NCI-H1092 treated with DMSO at 0.1 percent for 48 hours (cell line): ENCODE measurements around the gene LRIG1.
"Not testable (repeated sequence)": the region's sequence is repeated elsewhere in the genome, so short reads cannot be mapped to it uniquely, and the experiment has no call there.

ENCODE experiments used
- DNase-seq: peaks from one replicate; lab custom pipeline; 2025; lab: John Stamatoyannopoulos, UW

Gene LRIG1

DNA sequence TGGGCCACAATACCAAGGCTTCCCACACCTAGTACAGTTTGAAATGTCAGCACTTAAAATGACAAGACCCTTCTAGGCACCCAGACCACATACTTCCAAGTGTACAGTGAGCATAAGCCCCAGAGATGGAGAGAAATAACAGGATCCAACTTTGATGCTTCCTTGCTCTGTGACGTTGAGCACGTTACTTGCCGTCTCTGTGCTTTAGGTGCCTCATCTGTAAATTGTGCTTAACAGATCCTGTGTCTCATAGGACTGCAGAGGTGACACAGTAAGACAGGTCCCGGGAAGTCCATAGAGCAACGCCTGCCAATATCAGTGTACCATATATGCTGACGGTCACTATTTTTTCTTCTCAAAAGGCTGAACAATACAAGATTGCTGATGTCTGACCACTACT, 59.1 kb downstream of the LRIG1 start:
- DNase-seq = no peak

DNA sequence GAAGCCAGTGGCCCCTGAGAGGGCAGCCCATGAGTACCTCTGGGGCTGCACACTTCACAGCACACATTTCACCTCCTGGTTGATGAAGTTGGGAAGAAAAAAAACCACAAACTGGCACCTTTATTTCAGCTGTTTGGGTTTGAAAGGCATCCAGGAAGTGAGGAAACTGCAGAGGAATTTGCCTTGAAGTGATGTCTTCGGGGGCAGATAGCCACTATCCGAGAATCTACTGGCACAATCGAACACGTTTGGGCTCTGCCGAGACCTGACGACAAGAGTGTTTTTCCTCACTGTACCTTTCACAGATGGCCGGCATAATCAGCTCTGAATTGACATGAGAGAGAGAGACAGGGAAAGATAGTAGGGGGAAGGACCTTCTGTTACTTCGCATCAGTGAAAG, 59.7 kb downstream of the LRIG1 start:
- DNase-seq = no peak

DNA sequence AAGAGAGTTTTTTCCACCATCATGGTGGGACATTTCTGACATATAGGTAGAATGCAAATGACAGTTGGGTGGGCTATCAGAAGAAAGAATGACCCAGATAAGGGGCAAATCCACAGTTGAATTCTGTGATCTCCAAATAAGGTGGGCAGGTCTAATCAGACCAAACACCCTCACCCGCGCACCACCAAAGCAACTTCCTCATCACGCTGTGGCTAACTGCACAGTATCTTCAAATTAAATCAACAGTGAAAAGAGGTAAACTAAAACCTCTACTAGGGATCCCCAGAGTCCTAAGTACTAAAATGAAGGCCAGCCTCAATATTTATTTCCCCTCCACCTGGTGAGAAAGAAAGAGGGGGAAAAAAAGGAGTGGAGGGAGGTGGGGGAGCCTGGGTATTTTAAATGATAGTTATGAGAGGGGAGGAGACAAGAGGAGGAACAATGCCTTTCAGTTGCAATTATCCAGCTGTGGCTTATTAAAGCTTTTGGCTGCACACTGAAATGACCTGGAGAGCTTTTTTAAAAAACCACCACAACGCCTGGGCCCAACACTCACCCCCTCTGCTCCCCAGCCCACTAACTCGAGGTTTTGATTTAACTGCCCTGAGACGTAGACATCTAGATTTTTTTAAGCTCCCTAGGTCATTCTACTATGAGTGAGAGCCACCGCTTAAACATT, 61.0 kb downstream of the LRIG1 start:
- peak; percentile 60 for DNase-seq

DNA sequence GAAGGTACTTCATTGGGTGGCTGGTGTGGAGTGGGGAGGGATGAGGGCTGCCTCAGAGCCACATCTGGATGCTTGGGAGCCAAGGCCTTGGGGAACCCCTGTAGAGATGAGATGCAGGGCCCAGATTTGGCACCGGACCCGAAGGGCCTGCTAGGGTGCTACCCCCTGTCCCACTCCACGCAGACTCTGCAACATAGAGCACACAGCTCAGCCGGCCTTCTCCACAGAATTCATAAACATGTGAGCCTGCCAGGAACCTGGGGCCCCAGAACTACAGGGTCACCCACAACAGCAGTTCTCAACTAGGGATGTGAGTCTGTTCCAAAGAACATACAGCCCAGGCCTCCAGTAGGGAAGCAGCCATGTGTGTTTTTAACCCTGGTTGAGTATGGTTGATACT, 62.8 kb downstream of the LRIG1 start:
- no peak for DNase-seq

DNA sequence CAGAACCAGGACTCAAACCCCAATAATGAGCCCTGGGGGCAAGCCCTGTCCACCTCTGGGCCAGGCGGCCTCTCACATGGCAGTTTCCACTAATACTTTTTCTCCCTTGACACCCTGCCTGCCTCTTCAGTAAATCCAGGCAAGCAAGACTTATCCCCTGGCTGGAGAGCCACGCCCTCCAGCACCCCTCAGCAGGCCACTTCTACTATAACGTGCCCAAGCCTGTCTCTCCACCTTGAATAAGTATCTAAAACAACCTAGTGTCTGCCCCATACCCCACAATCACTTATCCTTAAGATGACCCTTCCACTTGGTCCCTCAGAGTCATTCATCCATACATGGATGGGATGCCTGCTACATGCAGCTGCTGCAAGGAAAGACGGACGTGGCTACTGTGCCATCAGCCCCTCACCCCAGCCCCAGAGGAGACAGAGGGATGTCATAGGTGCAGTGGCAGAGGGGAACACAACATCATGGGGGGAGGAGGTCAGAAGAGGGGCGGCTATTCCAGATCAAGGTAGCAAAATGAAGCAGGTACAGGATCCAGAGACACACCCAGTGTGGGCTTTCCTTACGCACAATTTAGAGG, 63.4 kb downstream of the LRIG1 start:
- DNase-seq = no peak

DNA sequence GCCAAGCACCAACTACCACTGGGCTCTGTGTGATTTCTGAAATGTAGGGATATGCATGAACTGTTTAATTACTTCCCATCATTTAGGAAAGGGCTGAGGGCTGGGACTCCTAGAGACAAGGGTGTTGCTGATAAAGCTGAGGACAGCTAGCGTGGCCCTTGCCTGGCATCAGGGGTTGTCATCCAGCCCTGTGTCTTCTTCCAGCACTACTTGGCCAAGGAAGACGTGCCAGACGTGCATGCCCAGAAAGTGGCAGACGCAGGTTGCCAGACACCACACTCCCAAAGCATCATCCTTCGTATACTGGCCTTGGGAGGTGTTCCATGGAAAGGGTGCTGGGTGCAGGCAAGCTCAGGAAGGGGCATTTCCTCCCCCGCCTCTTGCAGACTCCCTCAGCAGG, 64.8 kb downstream of the LRIG1 start:
- no peak for DNase-seq

DNA sequence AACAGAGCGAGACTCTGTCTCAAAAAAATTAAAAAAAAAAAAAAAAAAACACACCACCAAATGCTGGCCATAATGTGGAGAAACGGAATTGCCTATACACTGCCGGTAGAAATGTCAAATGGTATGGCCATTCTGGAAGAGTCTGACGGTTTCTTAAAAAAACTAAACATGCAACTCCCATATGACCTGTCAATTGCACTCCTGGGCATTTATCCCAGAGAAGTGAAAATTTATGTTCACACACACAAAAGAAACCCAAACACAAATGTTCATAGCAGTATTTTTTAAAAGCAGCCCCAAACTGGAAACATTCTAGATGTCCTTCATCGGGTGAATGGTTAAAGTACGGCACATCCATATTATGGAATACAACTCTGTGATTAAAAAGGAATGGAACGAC, 66.1 kb downstream of the LRIG1 start:
- DNase-seq = no peak

DNA sequence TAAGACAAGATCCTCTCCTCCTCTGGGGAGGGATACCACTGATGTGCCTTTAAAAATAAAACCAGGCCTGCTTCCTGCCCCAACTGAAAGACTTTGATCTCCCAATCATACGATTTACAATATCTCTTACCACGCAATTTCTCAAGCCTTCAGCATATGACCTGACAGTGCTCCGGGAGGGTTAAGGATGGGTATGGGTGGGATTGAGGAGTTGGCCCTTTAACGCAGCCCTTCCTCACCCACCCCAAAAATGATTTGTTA, 67.4 kb downstream of the LRIG1 start:
- DNase-seq = no peak

DNA sequence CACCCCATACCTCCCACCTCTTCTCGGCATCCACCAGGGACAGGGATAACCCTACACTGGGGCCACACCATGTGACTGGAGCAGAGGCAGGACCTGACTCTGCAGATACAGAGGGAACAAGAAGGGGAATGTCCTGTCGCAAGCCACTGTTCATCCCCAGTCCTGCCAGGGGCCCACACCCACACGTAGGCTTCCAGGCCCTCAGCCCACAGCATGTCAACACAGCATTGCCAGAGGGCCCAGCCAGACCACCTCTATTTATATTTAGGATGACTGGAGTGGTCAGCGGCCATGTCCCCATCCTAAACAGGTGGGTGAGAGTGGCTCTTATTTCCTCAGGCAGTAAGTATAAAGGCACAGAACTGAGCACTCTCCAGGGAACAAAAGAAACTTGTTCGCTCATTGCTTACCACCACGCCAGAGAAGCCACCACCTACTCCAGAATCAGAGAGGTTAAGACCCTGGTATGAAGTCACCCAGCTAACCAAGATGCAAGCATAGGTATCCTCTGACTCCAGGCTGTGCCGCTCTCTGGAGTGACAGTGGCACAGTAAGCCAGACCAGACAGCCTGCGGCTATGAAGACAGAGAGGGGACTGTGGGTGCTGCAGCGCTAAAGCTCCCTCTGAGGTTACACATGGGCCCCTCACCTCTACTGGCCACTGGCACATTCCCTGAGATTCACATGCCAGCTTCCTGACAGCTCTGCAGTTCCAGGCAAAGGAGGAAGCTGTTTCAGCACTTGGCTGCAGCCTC, 67.9 kb downstream of the LRIG1 start:
- no peak for DNase-seq

DNA sequence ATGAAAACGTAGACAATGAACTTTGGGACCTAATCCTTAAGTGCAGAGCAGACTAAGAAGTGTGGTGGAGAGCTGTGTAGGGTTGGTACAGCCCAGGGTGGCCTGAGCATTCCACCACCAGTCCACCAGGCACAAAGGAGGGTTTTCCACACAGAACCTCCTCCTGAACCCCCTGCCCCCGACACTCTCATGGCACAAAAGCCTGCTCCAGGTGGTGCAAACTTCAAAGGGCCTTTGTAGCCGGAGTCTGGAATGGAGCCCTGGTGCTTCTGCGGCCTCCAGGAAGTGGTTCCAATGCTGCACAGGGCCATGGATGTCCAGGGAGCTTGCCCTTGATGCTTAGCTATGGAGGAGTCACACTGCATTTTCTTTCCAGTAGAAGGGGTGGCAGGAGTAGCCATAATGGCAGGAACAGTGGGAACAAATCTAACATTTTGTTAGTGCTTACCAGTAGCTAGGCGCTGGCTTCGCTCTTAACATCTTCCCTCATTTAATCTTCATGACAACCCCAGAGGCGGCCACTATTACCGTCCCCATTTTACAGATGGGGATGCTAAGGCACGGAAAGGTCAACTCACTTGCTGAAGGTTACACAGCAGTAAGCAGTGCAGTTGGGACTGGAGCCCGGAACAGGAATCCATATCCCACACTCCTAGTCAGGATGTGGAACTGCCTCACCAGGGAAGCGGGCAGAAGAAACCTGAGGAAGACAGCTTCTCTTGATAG, 68.6 kb downstream of the LRIG1 start:
- DNase-seq = no peak

DNA sequence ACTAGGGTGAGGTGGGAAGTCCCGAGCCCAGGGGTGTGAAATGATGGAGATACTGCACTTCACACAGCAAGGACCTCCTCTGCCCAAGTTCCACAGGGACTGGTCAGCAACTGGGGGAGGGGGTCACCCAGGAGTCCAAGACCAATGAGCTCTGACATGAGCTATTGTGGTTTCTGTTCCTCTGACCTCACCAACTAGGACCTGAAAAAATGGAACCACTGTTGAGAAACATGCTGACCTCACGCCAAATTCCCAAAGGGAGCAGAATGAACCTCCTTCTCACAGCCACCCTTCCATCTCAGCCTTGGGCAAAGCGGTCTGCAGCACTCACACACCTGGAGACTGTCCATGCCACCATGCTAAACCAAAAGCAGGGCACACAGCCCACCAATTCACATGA, 69.3 kb downstream of the LRIG1 start:
- DNase-seq = no peak

DNA sequence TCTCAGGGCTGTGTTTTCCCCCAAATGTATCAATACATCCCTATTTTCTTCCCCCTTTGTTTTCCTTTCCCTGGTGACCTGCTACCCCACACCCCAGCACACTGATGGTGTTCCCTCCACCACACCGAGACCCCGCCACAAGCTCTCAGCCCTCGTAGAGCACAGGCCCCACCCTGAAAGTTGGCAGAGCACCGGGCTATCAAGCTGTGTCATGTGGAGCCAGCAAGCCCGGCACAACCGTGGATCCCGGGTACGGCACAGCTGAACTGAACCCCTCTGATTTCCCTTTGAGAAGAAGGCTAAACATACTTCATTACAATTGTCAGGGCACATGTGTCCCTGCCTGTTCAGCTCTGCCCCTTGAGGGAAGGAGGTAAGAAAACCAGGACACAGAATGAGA, 69.9 kb downstream of the LRIG1 start:
- no peak for DNase-seq

DNA sequence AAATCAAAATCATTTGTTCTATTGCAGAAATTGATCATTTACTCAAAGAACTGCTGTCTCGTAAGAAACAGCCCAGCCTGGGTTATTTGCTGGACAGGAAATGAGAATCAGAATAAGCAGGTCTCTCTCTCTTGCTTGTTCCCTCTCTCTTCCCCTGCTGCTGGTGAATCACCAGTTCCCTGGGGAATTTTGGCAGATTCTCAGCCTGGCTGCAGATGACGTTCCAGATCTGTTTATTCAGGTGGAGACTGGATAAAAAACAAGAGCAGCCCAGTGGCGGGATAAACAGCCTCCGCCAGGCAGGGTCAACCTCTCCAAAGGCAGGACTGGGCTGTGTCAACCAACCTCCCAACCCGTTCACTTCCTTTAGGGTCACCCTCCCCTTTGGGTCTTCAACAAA, 72.1 kb downstream of the LRIG1 start:
- peak; percentile 87 for DNase-seq

DNA sequence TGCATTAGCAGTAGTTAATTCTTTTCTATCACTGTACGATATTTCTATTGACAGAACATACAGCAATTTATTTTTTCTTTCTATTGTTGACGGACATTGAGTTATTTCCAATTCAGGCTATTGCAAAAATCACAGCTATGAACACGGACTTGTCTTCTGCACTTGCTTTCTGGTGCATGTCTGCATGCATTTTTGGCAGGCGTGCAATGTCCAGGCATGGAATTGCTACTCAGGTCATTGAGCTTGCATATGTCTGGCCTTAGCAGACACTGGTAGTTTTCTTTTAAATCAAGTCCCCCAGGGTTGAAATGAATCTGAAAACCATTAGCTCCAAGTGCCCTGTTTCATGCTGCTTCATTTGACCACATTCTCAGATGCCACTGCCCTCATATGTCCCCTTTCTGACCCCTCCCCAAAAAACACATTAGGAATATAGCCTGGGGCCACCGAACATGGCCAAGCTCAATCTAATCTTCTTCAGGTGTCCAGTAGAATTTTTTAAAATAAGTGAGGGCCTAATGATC, 72.8 kb downstream of the LRIG1 start:
- no peak for DNase-seq

DNA sequence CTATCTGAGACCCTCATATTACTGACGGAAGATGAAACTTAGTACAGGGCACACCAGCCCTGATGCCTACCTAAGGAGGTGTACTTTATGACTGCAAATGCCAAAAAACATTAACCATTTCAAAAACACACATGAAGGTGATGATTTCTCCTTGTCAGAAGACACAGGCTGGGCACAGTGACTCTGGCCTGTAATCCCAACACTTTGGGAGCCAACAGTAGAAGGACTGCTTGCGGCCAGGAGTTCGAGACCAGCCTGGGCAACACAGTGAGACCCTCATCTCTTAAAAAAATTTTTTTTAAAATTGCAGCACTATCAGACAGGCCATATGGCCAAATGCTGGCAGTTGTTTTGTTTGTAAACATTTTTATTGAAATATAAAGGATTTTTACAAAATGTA, 73.5 kb downstream of the LRIG1 start:
- DNase-seq = no peak

DNA sequence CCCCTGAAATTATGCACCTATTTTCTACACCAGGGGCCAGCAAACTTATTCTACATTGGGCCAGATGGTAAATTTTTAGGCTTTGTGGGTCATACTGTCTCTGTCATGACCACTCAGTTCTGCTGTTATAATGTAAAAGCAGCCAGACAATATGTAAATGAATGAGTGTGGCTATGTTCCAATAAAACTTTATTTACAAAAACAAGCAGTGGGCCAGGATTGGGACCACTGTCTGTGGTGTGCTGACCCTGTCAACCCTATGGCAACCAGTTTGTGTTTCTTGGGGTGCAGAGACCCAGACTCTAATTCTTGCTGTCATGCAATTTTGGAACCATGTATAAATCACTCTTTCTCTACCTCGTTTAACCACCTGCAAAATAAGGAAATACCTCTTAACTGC, 74.7 kb downstream of the LRIG1 start:
- no peak for DNase-seq

DNA sequence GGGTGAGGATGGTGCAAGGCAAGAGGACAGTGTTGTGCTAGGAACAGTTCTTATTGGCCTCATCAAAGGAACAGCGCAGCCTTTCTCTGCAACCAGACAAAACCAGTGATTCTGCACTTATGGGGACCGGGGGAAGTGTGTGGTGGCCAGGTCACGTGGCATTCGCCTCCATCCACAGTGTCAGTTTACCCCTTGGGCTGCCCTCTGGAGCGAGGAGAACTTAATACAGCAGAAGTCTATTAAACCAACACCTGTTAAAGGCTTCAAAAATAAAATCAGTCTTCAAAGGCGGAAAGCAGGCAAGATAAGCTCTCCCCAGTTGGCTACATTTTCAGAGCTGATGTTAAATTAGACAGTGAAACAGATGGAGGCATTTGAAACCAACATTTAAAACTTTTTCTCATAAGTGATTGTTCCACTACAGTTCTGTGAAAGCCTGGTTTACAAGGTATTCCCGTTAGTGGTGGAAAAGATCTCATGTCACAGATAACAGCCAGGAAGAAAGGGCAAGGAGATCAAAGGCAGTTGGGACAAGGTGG, 75.2 kb downstream of the LRIG1 start:
- no peak for DNase-seq

DNA sequence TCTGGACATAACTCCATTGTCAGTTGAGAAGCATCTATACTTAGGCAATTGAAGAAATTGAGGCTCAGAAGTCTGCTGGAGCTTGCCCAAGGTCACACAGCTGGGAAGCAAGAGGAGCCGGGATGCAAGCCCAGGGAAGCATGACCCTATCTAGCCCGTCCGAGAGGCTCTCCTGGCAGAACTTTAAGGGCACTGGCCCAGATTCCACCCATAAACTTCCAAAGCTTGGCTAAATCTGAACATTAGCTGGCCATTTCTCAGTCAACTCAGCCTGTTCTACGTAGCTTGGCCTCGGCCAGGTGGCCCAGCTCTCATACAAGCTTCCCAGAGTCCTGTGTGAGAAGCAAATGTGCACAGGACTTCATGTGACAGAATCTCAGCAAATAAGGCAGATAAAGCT, 75.8 kb downstream of the LRIG1 start:
- DNase-seq = no peak

DNA sequence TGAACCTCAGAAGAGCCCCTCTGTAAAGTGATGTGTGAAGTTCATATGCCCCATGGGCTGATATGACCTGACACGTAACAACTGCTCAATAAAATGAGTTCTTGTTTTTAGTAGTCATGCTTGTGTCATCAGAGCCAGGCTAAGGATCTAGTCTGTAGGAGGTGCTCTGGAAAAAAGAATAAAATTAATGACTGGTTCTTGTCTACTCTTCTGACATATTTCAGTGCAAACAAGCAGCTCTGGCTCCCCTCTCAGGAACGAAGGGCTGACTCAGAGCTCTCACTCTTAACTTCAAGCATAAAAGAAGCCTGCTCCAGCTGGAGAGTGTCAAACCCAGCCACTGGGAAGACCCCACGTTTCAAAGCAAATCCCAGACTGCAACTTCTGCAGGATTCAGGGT, 77.0 kb downstream of the LRIG1 start:
- no peak for DNase-seq

DNA sequence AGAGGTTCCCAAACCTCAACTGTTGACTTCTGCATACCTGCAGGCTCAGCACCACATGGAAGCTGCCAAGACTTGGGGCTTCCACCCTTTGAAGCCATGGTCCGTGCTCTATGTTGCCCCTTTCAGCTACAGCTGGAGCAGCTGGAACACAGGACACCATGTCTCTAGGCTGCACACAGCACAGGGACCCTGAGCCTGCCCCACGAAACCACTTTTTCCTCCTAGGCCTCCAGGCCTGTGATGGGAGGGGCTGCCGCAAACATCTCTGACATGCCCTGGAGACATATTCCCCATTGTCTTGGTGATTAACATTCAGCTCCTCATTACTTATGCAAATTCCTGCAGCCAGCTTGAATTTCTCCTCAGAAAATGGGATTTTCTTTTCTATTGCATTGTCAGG, 78.9 kb downstream of the LRIG1 start:
- DNase-seq = not testable (repeated sequence)

DNA sequence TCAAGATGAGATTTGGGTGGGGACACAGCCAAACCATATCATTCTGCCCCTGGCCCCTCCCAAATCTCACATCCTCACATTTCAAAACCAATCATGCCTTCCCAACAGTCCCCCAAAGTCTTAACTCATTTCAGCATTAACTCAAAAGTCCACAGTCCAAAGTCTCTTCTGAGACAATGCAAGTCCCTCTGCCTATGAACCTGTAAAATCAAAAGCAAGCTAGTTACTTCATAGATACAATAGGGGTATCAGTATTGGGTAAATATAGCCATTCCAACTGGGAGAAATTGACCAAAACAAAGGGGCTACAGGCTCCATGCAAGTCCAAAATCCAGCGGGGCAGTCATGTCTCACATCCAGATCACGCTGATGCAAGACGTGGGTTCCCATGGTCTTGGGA, 79.7 kb downstream of the LRIG1 start:
- DNase-seq = not testable (repeated sequence)

DNA sequence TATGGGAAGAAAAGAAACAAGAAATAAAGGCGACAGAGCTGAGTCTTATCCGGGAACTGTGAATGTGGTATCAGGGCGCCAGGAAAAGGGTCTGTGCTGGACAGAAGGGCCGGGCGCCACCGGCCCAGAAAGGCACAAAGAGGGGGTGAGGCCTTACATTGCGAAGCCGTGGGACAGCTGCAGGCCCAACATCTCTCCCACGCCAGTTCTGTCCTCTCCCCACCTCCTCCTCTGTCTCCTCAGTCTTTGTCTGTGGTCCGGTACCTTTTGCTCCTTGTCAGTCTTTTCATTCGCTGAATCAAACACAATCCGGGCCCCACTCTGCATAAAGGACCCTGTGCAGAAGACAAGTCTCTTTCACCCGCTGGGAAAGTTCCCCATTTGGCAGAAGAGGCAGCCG, 81.8 kb downstream of the LRIG1 start:
- DNase-seq = no peak

DNA sequence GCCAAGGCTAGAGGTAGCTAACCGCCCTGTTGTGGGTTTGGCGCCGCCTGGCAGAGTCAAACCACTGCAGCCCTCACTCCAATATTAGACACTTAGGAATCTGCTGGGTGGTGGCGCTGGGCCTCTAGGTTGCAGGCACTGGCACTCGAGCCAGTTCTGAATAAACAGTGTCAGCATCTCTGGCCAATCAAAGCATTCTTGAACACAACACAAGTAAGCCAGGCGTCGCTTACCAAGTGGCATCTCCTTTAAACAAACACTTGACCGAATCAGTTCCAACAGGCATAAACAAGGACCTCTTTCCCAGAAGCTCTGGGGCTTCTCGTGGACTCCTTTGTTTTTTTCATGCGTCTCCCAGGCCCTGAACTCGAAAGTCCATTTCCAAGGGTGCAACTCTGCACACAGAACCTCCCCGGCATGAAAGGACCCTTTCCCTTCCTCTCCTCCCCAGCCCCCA, 82.3 kb downstream of the LRIG1 start:
- DNase-seq = peak; percentile 4
